HEK293 (cell line): ENCODE data around the gene CCSER1.

ENCODE experiments used
- CTCF ChIA-PET: fragments of 350-600 bp; formaldehyde crosslinking; extraction: SDS; loops from one replicate; lab custom pipeline; 2021; ENCODE audit warnings: antibody characterized with exemption; lab: Yijun Ruan, JAX
- POLR2A ChIA-PET: fragments of 300-600 bp; formaldehyde crosslinking; extraction: SDS; loops from one replicate; lab custom pipeline; 2020; ENCODE audit warnings: antibody characterized with exemption, inconsistent platforms; lab: Yijun Ruan, JAX
- H3K27ac ChIP-seq: fragments of 200-500 bp; sonication (Bioruptor generic); 2 replicates; pipeline ENCODE4 v1.5.1; 2014; ENCODE audit warnings: low read depth, low read length, control low read depth, inconsistent platforms; ENCODE audit errors: extremely low read depth
- H3K36me3 ChIP-seq, 2 experiments: fragments of 200-500 bp in 1 of 2; sonication (Bioruptor generic) in 1 of 2; 1 replicate in 1 of 2; 2 replicates in 1 of 2; pipeline ENCODE4 v1.5.1; 2014 to 2017; ENCODE audit warnings: inconsistent platforms in 2 of 2, low read length in 2 of 2; ENCODE audit not compliant: control insufficient read depth in 2 of 2, insufficient read depth in 1 of 2
- H3K4me1 ChIP-seq: fragments of 200-500 bp; sonication (Bioruptor generic); 2 replicates; pipeline ENCODE4 v1.5.1; 2014; ENCODE audit warnings: mild to moderate bottlenecking, low read length, inconsistent platforms; ENCODE audit not compliant: control insufficient read depth, insufficient read depth
- H3K4me3 ChIP-seq: 2 replicates; pipeline ENCODE4 v1.5.1; 2011; ENCODE audit warnings: low read depth, mild to moderate bottlenecking, control low read depth, low read length, moderate library complexity
- H3K9me3 ChIP-seq: fragments of 200-500 bp; sonication (Bioruptor generic); 2 replicates; pipeline ENCODE4 v1.5.1; 2014; ENCODE audit warnings: low read depth, low read length, inconsistent platforms; ENCODE audit not compliant: control insufficient read depth, insufficient read depth
- ATF2 ChIP-seq: fragments of 450-650 bp; formaldehyde crosslinking; IDR thresholded peaks from 2 replicates; pipeline ENCODE4 v1.5.1; 2016; ENCODE audit warnings: missing biosample characterization, missing genetic modification characterization, low read depth
- GFI1B ChIP-seq: fragments of 450-650 bp; formaldehyde crosslinking; IDR thresholded peaks from 2 replicates; pipeline ENCODE4 v1.5.1; 2016; ENCODE audit warnings: missing biosample characterization, missing genetic modification characterization
- GLI2 ChIP-seq: fragments of 450-650 bp; formaldehyde crosslinking; IDR thresholded peaks from 2 replicates; pipeline ENCODE4; 2017; ENCODE audit warnings: missing biosample characterization, missing genetic modification characterization, low read depth, borderline replicate concordance
- GLI4 ChIP-seq: fragments of 450-650 bp; formaldehyde crosslinking; IDR thresholded peaks from 2 replicates; pipeline ENCODE4 v1.5.1; 2016; ENCODE audit warnings: missing biosample characterization, missing genetic modification characterization
- OVOL3 ChIP-seq: fragments of 450-650 bp; formaldehyde crosslinking; IDR thresholded peaks from 2 replicates; pipeline ENCODE4 v1.5.1; 2016; ENCODE audit warnings: missing biosample characterization, missing genetic modification characterization
- SCRT2 ChIP-seq: fragments of 450-650 bp; formaldehyde crosslinking; IDR thresholded peaks from 2 replicates; pipeline ENCODE4 v1.5.1; 2016; ENCODE audit warnings: missing biosample characterization, missing genetic modification characterization
- SP3 ChIP-seq: fragments of 450-650 bp; formaldehyde crosslinking; IDR thresholded peaks from 2 replicates; pipeline ENCODE4 v1.5.1; 2016; ENCODE audit warnings: missing biosample characterization, missing genetic modification characterization
- ZBTB26 ChIP-seq: fragments of 450-650 bp; formaldehyde crosslinking; optimal IDR thresholded peaks from 2 replicates; pipeline ENCODE3; 2016; ENCODE audit warnings: missing biosample characterization, mild to moderate bottlenecking, missing genetic modification characterization
- ZNF132 ChIP-seq: fragments of 450-650 bp; formaldehyde crosslinking; IDR thresholded peaks from 2 replicates; pipeline ENCODE4 v1.5.1; 2017; ENCODE audit warnings: missing biosample characterization, missing genetic modification characterization, borderline replicate concordance
- ZNF202 ChIP-seq: fragments of 450-650 bp; formaldehyde crosslinking; IDR thresholded peaks from 2 replicates; pipeline ENCODE4 v1.5.1; 2016; ENCODE audit warnings: missing biosample characterization, missing genetic modification characterization, borderline replicate concordance
- ZNF214 ChIP-seq: fragments of 450-650 bp; formaldehyde crosslinking; IDR thresholded peaks from 2 replicates; pipeline ENCODE4 v1.5.1; 2017; ENCODE audit warnings: missing biosample characterization, mild to moderate bottlenecking, missing genetic modification characterization, borderline replicate concordance
- ZNF239 ChIP-seq: fragments of 450-650 bp; formaldehyde crosslinking; IDR thresholded peaks from 2 replicates; pipeline ENCODE4 v1.5.1; 2016; ENCODE audit warnings: missing biosample characterization, missing genetic modification characterization
- ZNF354C ChIP-seq: fragments of 450-650 bp; formaldehyde crosslinking; IDR thresholded peaks from 2 replicates; pipeline ENCODE4 v1.5.1; 2016; ENCODE audit warnings: missing biosample characterization, missing genetic modification characterization, low read depth, borderline replicate concordance
- ZNF529 ChIP-seq: fragments of 450-650 bp; formaldehyde crosslinking; IDR thresholded peaks from 2 replicates; pipeline ENCODE4 v1.5.1; 2017; ENCODE audit warnings: missing genetic modification characterization, missing biosample characterization; ENCODE audit not compliant: insufficient replicate concordance
- ZNF548 ChIP-seq: fragments of 450-650 bp; formaldehyde crosslinking; IDR thresholded peaks from 2 replicates; pipeline ENCODE4 v1.5.1; 2016; ENCODE audit warnings: missing biosample characterization, missing genetic modification characterization
- ZNF571 ChIP-seq: fragments of 450-650 bp; formaldehyde crosslinking; IDR thresholded peaks from 2 replicates; pipeline ENCODE4 v1.5.0; 2017; ENCODE audit warnings: missing biosample characterization, missing genetic modification characterization
- ZNF768 ChIP-seq: fragments of 450-650 bp; formaldehyde crosslinking; IDR thresholded peaks from 2 replicates; pipeline ENCODE4 v1.5.1; 2018; ENCODE audit warnings: missing biosample characterization, mild to moderate bottlenecking, missing genetic modification characterization
- ZNF791 ChIP-seq: fragments of 450-650 bp; formaldehyde crosslinking; IDR thresholded peaks from 2 replicates; pipeline ENCODE4 v1.5.1; 2016; ENCODE audit warnings: missing biosample characterization, missing genetic modification characterization
- ZNF830 ChIP-seq: fragments of 450-650 bp; IDR thresholded peaks from 2 replicates; pipeline ENCODE4 v1.5.0; 2018; ENCODE audit warnings: missing biosample characterization, missing genetic modification characterization, low read depth, mild to moderate bottlenecking, moderate library complexity
- ZNF837 ChIP-seq: fragments of 450-650 bp; formaldehyde crosslinking; IDR thresholded peaks from 2 replicates; pipeline ENCODE4 v1.5.1; 2016; ENCODE audit warnings: missing biosample characterization, missing genetic modification characterization
- ZSCAN4 ChIP-seq: fragments of 450-650 bp; formaldehyde crosslinking; IDR thresholded peaks from 2 replicates; pipeline ENCODE4 v1.5.1; 2017; ENCODE audit warnings: missing biosample characterization, missing genetic modification characterization
- TF ChIP-seq, protein P1 (sequence below): fragments of 450-650 bp; formaldehyde crosslinking; IDR thresholded peaks from 2 replicates; pipeline ENCODE4 v1.5.1; 2016; ENCODE audit warnings: missing biosample characterization, missing genetic modification characterization
- TF ChIP-seq, protein P2 (sequence below): fragments of 450-650 bp; formaldehyde crosslinking; IDR thresholded peaks from 2 replicates; pipeline ENCODE4 v1.5.1; 2016; ENCODE audit warnings: missing biosample characterization, missing genetic modification characterization, borderline replicate concordance

The CCSER1 gene

DNA sequence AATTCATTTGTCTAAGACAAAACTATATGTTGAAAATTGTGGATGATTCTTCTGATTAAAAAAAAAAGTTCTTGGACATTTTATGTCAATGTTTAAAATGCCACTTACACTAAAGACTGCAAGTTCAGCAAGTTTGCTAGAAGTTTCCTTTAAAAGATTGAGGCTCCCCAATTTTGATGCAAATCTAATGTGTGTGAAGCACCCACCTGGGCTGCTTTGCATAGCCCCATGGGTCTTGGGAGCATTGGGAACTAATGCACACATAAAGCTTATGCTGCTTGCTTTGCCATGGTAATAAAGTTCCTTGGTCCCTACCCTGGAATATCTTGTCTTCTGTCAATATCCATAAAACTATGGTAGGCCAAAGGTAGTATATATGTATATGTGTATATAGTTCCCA is 1450.7 kb downstream of the CCSER1 start:
- POLR2A ChIA-PET = no interaction called here
- TF ChIP-seq ATF2 (tag by site-specific recombination) (no peak), SCRT2 (tag by site-specific recombination) (no peak), ZNF768 (tag by site-specific recombination) (no peak), ZNF354C (no peak), ZBTB26 (tag by site-specific recombination) (no peak), ZNF837 (tag by site-specific recombination) (no peak)

GRCh38 chr4:91590260-91590659 is 1463.1 kb downstream of the CCSER1 start:
- no peak overlapping the region for H3K27ac ChIP-seq
- TF ChIP-seq ZNF571 (tag by site-specific recombination) = no peak
- TF ChIP-seq GLI4 (tag by site-specific recombination) = no peak
- TF ChIP-seq ZSCAN4 (tag by site-specific recombination) = no peak
- no peak for TF ChIP-seq GLI2
- no peak for TF ChIP-seq GFI1B (tag by site-specific recombination)
- no peak for TF ChIP-seq ZNF214 (tag by site-specific recombination)
- TF ChIP-seq ZNF132 (tag by site-specific recombination) = no peak
- no peak for TF ChIP-seq ZNF791 (tag by site-specific recombination)
- TF ChIP-seq, protein P1, sequence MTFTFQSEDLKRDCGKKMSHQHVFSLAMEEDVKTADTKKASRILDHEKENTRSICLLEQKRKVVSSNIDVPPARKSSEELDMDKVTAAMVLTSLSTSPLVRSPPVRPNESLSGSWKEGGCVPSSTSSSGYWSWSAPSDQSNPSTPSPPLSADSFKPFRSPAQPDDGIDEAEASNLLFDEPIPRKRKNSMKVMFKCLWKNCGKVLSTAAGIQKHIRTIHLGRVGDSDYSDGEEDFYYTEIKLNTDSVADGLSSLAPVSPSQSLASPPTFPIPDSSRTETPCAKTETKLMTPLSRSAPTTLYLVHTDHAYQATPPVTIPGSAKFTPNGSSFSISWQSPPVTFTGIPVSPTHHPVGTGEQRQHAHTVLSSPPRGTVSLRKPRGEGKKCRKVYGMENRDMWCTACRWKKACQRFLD (tag by site-specific recombination) = no peak
- TF ChIP-seq SP3 (tag by site-specific recombination) = no peak
- no peak for TF ChIP-seq ZNF202 (tag by site-specific recombination)
- TF ChIP-seq ZNF239 (tag by site-specific recombination) = no peak
- TF ChIP-seq ZNF830 (tag by site-specific recombination) = no peak
- TF ChIP-seq, protein P2, sequence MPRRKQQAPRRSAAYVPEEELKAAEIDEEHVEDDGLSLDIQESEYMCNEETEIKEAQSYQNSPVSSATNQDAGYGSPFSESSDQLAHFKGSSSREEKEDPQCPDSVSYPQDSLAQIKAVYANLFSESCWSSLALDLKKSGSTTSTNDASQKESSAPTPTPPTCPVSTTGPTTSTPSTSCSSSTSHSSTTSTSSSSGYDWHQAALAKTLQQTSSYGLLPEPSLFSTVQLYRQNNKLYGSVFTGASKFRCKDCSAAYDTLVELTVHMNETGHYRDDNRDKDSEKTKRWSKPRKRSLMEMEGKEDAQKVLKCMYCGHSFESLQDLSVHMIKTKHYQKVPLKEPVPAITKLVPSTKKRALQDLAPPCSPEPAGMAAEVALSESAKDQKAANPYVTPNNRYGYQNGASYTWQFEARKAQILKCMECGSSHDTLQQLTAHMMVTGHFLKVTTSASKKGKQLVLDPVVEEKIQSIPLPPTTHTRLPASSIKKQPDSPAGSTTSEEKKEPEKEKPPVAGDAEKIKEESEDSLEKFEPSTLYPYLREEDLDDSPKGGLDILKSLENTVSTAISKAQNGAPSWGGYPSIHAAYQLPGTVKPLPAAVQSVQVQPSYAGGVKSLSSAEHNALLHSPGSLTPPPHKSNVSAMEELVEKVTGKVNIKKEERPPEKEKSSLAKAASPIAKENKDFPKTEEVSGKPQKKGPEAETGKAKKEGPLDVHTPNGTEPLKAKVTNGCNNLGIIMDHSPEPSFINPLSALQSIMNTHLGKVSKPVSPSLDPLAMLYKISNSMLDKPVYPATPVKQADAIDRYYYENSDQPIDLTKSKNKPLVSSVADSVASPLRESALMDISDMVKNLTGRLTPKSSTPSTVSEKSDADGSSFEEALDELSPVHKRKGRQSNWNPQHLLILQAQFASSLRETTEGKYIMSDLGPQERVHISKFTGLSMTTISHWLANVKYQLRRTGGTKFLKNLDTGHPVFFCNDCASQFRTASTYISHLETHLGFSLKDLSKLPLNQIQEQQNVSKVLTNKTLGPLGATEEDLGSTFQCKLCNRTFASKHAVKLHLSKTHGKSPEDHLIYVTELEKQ (tag by site-specific recombination) = no peak
- no peak for TF ChIP-seq OVOL3 (tag by site-specific recombination)
- no peak for TF ChIP-seq ATF2 (tag by site-specific recombination)
- no peak for TF ChIP-seq ZNF548 (tag by site-specific recombination)
- TF ChIP-seq ZNF529 (tag by site-specific recombination) = no peak
- TF ChIP-seq, all 188 proteins: peak for 0
- Histone ChIP-seq H3K4me1 (no peaks in the 10 kb centered on the region), H3K9me3 (no peaks in the 10 kb centered on the region), H3K36me3 (no peaks in the 10 kb centered on the region), H3K4me3 (no peak overlapping the region)
- POLR2A ChIA-PET = no interaction called here
- CTCF ChIA-PET = no interaction called here

More for the DNA sequence above, 1450.7 kb downstream of the CCSER1 start:
- no peaks in the 10 kb centered on the region for H3K36me3 ChIP-seq
- CTCF ChIA-PET = no interaction called here
- no peak overlapping the region for H3K27ac ChIP-seq
- H3K4me1 ChIP-seq = no peaks in the 10 kb centered on the region
- no peak overlapping the region for H3K4me3 ChIP-seq
- H3K9me3 ChIP-seq = no peaks in the 10 kb centered on the region
